K562 (cell line): ENCODE data around the gene DNAI1. TPM values are rescaled to one million over a fixed set of nuclear protein-coding genes. Genes with fewer than 3 reads are reported as not detected.
A peak's percentile ranks its signal among the peaks of the same experiment; 100 is the strongest.

Source experiments
- BCL6 ChIP-seq: fragments of 250-450 bp; sonication (Bioruptor Pico); IDR thresholded peaks from 2 replicates; pipeline ENCODE4 v1.4.0; 2020
- BHLHE40 ChIP-seq: IDR thresholded peaks from 2 replicates; pipeline ENCODE4 v1.6.1; 2011; ENCODE audit warnings: low read length, improper control_type of control experiment
- CREM ChIP-seq: IDR thresholded peaks from 2 replicates; pipeline ENCODE4 v1.6.1; 2014; ENCODE audit warnings: antibody characterized with exemption, low read depth
- CTCFL ChIP-seq: IDR thresholded peaks from 2 replicates; pipeline ENCODE4 v1.6.1; 2011; ENCODE audit warnings: borderline replicate concordance, low read depth, mild to moderate bottlenecking, moderate library complexity, low read length; ENCODE audit not compliant: insufficient read depth, poor library complexity, severe bottlenecking
- E2F5 ChIP-seq: sonication (generic); formaldehyde crosslinking; IDR thresholded peaks from 2 replicates; pipeline ENCODE4 v1.8.0; 2022; ENCODE audit warnings: mild to moderate bottlenecking, missing genetic modification reagents
- EHMT2 ChIP-seq: fragments of 450-650 bp; IDR thresholded peaks from 2 replicates; pipeline ENCODE4 v1.6.1; 2018; ENCODE audit warnings: antibody characterized with exemption
- GABPB1 ChIP-seq: sonication (generic); formaldehyde crosslinking; IDR thresholded peaks from 2 replicates; pipeline ENCODE4 v1.8.0; 2022; ENCODE audit warnings: mild to moderate bottlenecking, missing genetic modification reagents
- HDAC6 ChIP-seq: IDR thresholded peaks from 2 replicates; pipeline ENCODE4 v1.6.1; 2012; ENCODE audit warnings: low read depth, mild to moderate bottlenecking, control low read depth, inconsistent platforms, low read length, moderate library complexity
- MAFK ChIP-seq: IDR thresholded peaks from 2 replicates; pipeline ENCODE4 v1.6.1; 2011; ENCODE audit warnings: low read length, improper control_type of control experiment
- MCM5 ChIP-seq: fragments of 450-650 bp; IDR thresholded peaks from 2 replicates; pipeline ENCODE4 v1.6.1; 2016; ENCODE audit warnings: low read depth
- MITF ChIP-seq: IDR thresholded peaks from 2 replicates; pipeline ENCODE4 v1.6.1; 2014; ENCODE audit warnings: antibody characterized with exemption
- NFE2L1 ChIP-seq: fragments of 450-650 bp; IDR thresholded peaks from 2 replicates; pipeline ENCODE4 v1.6.1; 2016; ENCODE audit warnings: missing genetic modification characterization, low read depth, mild to moderate bottlenecking, missing compliant biosample characterization, moderate library complexity, borderline replicate concordance
- NFRKB ChIP-seq: fragments of 450-650 bp; IDR thresholded peaks from 2 replicates; pipeline ENCODE4 v1.6.1; 2016; ENCODE audit warnings: low read depth
- NR2C2 ChIP-seq, 2 experiments: fragments of 200-800 bp in 1 of 2; sonication (Bioruptor generic) in 1 of 2; sonication (generic) in 1 of 2; formaldehyde crosslinking in 1 of 2; IDR thresholded peaks; 2 replicates each; pipeline versions ENCODE4 v1.6.1 to v1.8.0; 2016 to 2022; ENCODE audit warnings: mild to moderate bottlenecking in 1 of 2, missing compliant biosample characterization in 1 of 2, missing genetic modification characterization in 1 of 2, missing genetic modification reagents in 1 of 2
- RFX7 ChIP-seq: fragments of 250-450 bp; sonication (Bioruptor Pico); IDR thresholded peaks from 2 replicates; pipeline ENCODE4 v1.5.1; 2021; ENCODE audit warnings: mild to moderate bottlenecking
- SMC3 ChIP-seq: conservative IDR thresholded peaks from 2 replicates; pipeline ENCODE4 v1.6.1; 2011; ENCODE audit warnings: low read depth, low read length, improper control_type of control experiment; ENCODE audit not compliant: insufficient read depth
- SRSF1 ChIP-seq: fragments of 200-400 bp; formaldehyde crosslinking; IDR thresholded peaks from 2 replicates; pipeline ENCODE4 v1.6.1; 2017; ENCODE audit warnings: mild to moderate bottlenecking, low read depth, low read length, moderate library complexity
- STAG1 ChIP-seq: sonication (generic); formaldehyde crosslinking; IDR thresholded peaks from 2 replicates; pipeline ENCODE4 v1.5.0; 2020; ENCODE audit warnings: missing genetic modification reagents, borderline replicate concordance
- STAT6 ChIP-seq: sonication (generic); formaldehyde crosslinking; IDR thresholded peaks from 2 replicates; pipeline ENCODE4 v1.8.1; 2023; ENCODE audit warnings: mild to moderate bottlenecking, missing genetic modification reagents
- TRIM28 ChIP-seq: fragments of 450-650 bp; IDR thresholded peaks from 2 replicates; pipeline ENCODE4 v1.6.1; 2017
- ZNF311 ChIP-seq: fragments of 250-450 bp; sonication (Bioruptor Pico); IDR thresholded peaks from 2 replicates; pipeline ENCODE4 v1.4.0; 2020; ENCODE audit warnings: mild to moderate bottlenecking, moderate library complexity
- polyA plus RNA-seq, 8 experiments: library from polyadenylated mRNA; depleted of rRNA in 4 of 8; stranded (reverse) in 5 of 8; unstranded in 3 of 8; fragments of >200 nt; fragmentation: Nextera tagmentation in 2 of 8; fragmentation: Illumina TruSeq in 1 of 8; extraction: Ambion mirVana in 2 of 8; extraction: Trizol in 1 of 8; gene quantifications; 2 replicates each; pipeline versions ENCODE4 v1.2.1 to v1.2.3, GENCODE V29; 2011 to 2014; ENCODE audit warnings: inconsistent platforms in 1 of 8, missing spikeins in 1 of 8
- total RNA-seq, 7 experiments: library from RNA; depleted of rRNA in 6 of 7; stranded (reverse); fragments of >200 nt in 6 of 7; fragmentation: Illumina TruSeq in 2 of 7; extraction: Trizol in 2 of 7; gene quantifications; 2 replicates each; pipeline versions ENCODE4 v1.2.1 to v1.2.3, GENCODE V29; 2011 to 2021; ENCODE audit warnings: low replicate concordance in 1 of 7

The DNAI1 gene
- total and polyA plus RNA-seq, 9 of the 15 experiments (the other 6 are each of a cell fraction or from before 2014, with no cell fraction given): 0.01 to 0.17 (median 0.04) TPM; not detected in 6

GRCh38 chr9:34546834-34547827 is 88.5 kb downstream of the DNAI1 start (continued):
- TF ChIP-seq MITF (no peak), CTCFL (no peak), MAFK (no peak), NR2C2 (CRISPR knock-in tag; IDR thresholded peaks at IDR 0.05) (no peak), NR2C2 (tag; IDR thresholded peaks at IDR 0.05) (no peak), RFX7 (CRISPR knock-in tag) (no peak), NFRKB (no peak), ZNF311 (CRISPR knock-in tag) (no peak), STAG1 (CRISPR knock-in tag) (peak; percentile 29), SMC3 (peak; percentile 64), BHLHE40 (peak; percentile 88), STAT6 (CRISPR knock-in tag) (no peak), BCL6 (CRISPR knock-in tag) (no peak), GABPB1 (CRISPR knock-in tag) (no peak), TRIM28 (no peak), HDAC6 (no peak), NFE2L1 (tag) (no peak), SRSF1 (no peak), EHMT2 (no peak), MCM5 (no peak), CREM (no peak), E2F5 (no peak)
